Tibial nerve (tissue), 4 donors: ENCODE results near the gene ITIH4. TPM values are rescaled to one million over a fixed set of nuclear protein-coding genes. Genes with fewer than 3 reads are reported as not detected.

Experiments used
- DNase-seq, 2 donors: peaks; one replicate each; pipeline ENCODE4 v3.0.0-alpha.2; 2019; ENCODE audit warnings: low spot score in 2 of 2
- H3K27ac ChIP-seq, 4 donors: fragments of 200-600 bp; sonication (generic) in 3 of 4; one replicate each; pipeline ENCODE4 v1.5.1; 2017 to 2019; ENCODE audit warnings: mild to moderate bottlenecking in 1 of 4
- H3K27me3 ChIP-seq, 2 donors: fragments of 200-600 bp; sonication (generic) in 1 of 2; one replicate each; pipeline versions ENCODE4 v1.5.1 to v1.6.0; 2017 to 2019
- H3K36me3 ChIP-seq, 3 donors: fragments of 200-600 bp; sonication (generic); one replicate each; pipeline ENCODE4 v1.5.1; 2018 to 2019
- H3K4me1 ChIP-seq, 4 donors: fragments of 200-600 bp; sonication (generic) in 3 of 4; one replicate each; pipeline ENCODE4 v1.5.1; 2017 to 2019
- H3K4me3 ChIP-seq, 4 donors: fragments of 200-600 bp; sonication (generic) in 3 of 4; one replicate each; pipeline ENCODE4 v1.5.1; 2017 to 2019; ENCODE audit warnings: mild to moderate bottlenecking in 1 of 4, moderate library complexity in 1 of 4
- H3K9me3 ChIP-seq, 4 donors: fragments of 200-600 bp; sonication (generic) in 3 of 4; one replicate each; pipeline ENCODE4 v1.5.1; 2017 to 2019
- CTCF ChIP-seq, 5 experiments: fragments of 200-600 bp in 3 of 5; fragments of 450-650 bp in 2 of 5; sonication (generic) in 3 of 5; IDR thresholded peaks; one replicate each; pipeline ENCODE4 v1.5.1; 2016 to 2019; ENCODE audit warnings: antibody characterized with exemption in 5 of 5, mild to moderate bottlenecking in 3 of 5, moderate library complexity in 2 of 5
- EP300 ChIP-seq, 2 donors: sonication (generic); formaldehyde crosslinking; IDR thresholded peaks; one replicate each; pipeline ENCODE4 v1.6.1; 2017; ENCODE audit warnings: antibody characterized with exemption in 2 of 2, mild to moderate bottlenecking in 1 of 2
- POLR2A ChIP-seq, 2 donors: fragments of 450-650 bp; IDR thresholded peaks; one replicate each; pipeline ENCODE4 v1.6.1; 2017; ENCODE audit warnings: antibody characterized with exemption in 2 of 2, mild to moderate bottlenecking in 2 of 2, moderate library complexity in 2 of 2
- WGBS, 2 donors: methylation state at CpG; one replicate each; pipeline ENCODE4 v1.1.5; 2018; 5-methylcytosine and 5-hydroxymethylcytosine counted together
- total RNA-seq, 4 donors: library from RNA; depleted of rRNA; stranded (reverse); fragments of >200 nt; gene quantifications; one replicate each; pipeline ENCODE4 v1.1.0, GENCODE V29; 2016

Gene ITIH4
- total RNA-seq, 4 donors from 2014 or later = 5.4 to 24.9 (median 10.1) TPM

GRCh38 chr3:52791366-52791765 is 39.1 kb downstream of the ITIH4 start:
- H3K4me1 ChIP-seq = peaks cover 0 to 39% (median 10%) of the 10 kb centered on the region in 4 donors
- no peaks in the 10 kb centered on the region for H3K36me3 ChIP-seq
- H3K27me3 ChIP-seq = no peaks in the 10 kb centered on the region
- no peak for DNase-seq
- no peak overlapping the region for H3K4me3 ChIP-seq
- no peak for TF ChIP-seq CTCF (IDR thresholded peaks at IDR 0.05)
- no peak for TF ChIP-seq EP300 (IDR thresholded peaks at IDR 0.05)
- no peak for TF ChIP-seq POLR2A (IDR thresholded peaks at IDR 0.05)
- 85 to 87% methylated on average over 12 of the region's 12 CpGs for WGBS, 2 donors
- no peak overlapping the region for H3K27ac ChIP-seq
- no peaks in the 10 kb centered on the region for H3K9me3 ChIP-seq

- no peaks in the 10 kb centered on the region for H3K36me3 ChIP-seq
- DNase-seq = no peak
- WGBS, 2 donors = 87 to 88% methylated on average over 13 of the region's 13 CpGs
Observed at GRCh38 chr3:52790741-52791140, 39.7 kb downstream of the ITIH4 start.

GRCh38 chr3:52790337-52790736 is 40.1 kb downstream of the ITIH4 start:
- TF ChIP-seq EP300 (IDR thresholded peaks at IDR 0.05) = no peak
- no peak for TF ChIP-seq POLR2A (IDR thresholded peaks at IDR 0.05)
- TF ChIP-seq CTCF (IDR thresholded peaks at IDR 0.05) = no peak
- H3K27me3 ChIP-seq = no peaks in the 10 kb centered on the region
- no peaks in the 10 kb centered on the region for H3K9me3 ChIP-seq
- no peak overlapping the region for H3K27ac ChIP-seq
- no peak overlapping the region for H3K4me3 ChIP-seq
- no peak for DNase-seq
- H3K36me3 ChIP-seq = no peaks in the 10 kb centered on the region
- H3K4me1 ChIP-seq = peaks cover 0 to 33% (median 9%) of the 10 kb centered on the region in 4 donors
- WGBS, 2 donors = 81 to 83% methylated on average over 7 of the region's 7 CpGs

More at GRCh38 chr3:52790741-52791140, 39.7 kb downstream of the ITIH4 start:
- Histone ChIP-seq H3K4me3 (no peak overlapping the region), H3K27me3 (no peaks in the 10 kb centered on the region), H3K9me3 (no peaks in the 10 kb centered on the region), H3K27ac (no peak overlapping the region), H3K4me1 (peaks cover 0 to 37% (median 10%) of the 10 kb centered on the region in 4 donors)
- TF ChIP-seq CTCF (IDR thresholded peaks at IDR 0.05) (no peak), EP300 (IDR thresholded peaks at IDR 0.05) (no peak), POLR2A (IDR thresholded peaks at IDR 0.05) (no peak)

- no peak for DNase-seq
- TF ChIP-seq POLR2A (IDR thresholded peaks at IDR 0.05) (no peak), CTCF (IDR thresholded peaks at IDR 0.05) (no peak), EP300 (IDR thresholded peaks at IDR 0.05) (no peak)
- H3K9me3 ChIP-seq = no peaks in the 10 kb centered on the region
- no peaks in the 10 kb centered on the region for H3K36me3 ChIP-seq
- H3K27me3 ChIP-seq = no peaks in the 10 kb centered on the region
- no peak overlapping the region for H3K4me3 ChIP-seq
- no peak overlapping the region for H3K27ac ChIP-seq
- peaks cover 0 to 27% (median 5%) of the 10 kb centered on the region in 4 donors for H3K4me1 ChIP-seq
- WGBS, 2 donors = 50 to 65% methylated on average over 1 to 3 of the region's 6 CpGs
Observed at GRCh38 chr3:52789746-52790040, 40.8 kb downstream of the ITIH4 start.

- Histone ChIP-seq H3K27ac (no peak overlapping the region), H3K9me3 (no peaks in the 10 kb centered on the region), H3K27me3 (no peaks in the 10 kb centered on the region), H3K4me3 (no peak overlapping the region), H3K36me3 (no peaks in the 10 kb centered on the region), H3K4me1 (peaks cover 0 to 21% (median 2%) of the 10 kb centered on the region in 4 donors)
- DNase-seq = no peak
- no peak for TF ChIP-seq POLR2A (IDR thresholded peaks at IDR 0.05)
- no peak for TF ChIP-seq EP300 (IDR thresholded peaks at IDR 0.05)
- TF ChIP-seq CTCF (IDR thresholded peaks at IDR 0.05) = no peak
- WGBS, 2 donors = 64 to 66% methylated on average over 11 to 12 of the region's 16 CpGs
Observed at GRCh38 chr3:52788890-52789745, 41.4 kb downstream of the ITIH4 start.
